HepG2 (cell line): ENCODE results near the gene HDAC5. TPM values are rescaled to one million over a fixed set of nuclear protein-coding genes. Genes with fewer than 3 reads are reported as not detected.

Source experiments
- AGO2 ChIP-seq: fragments of 200-400 bp; formaldehyde crosslinking; optimal IDR thresholded peaks from 2 replicates; pipeline ENCODE3; 2017; ENCODE audit warnings: mild to moderate bottlenecking, low read depth, low read length, moderate library complexity
- ARHGAP35 ChIP-seq: sonication (generic); formaldehyde crosslinking; IDR thresholded peaks from 2 replicates; pipeline ENCODE4 v1.9.0; 2022; ENCODE audit warnings: mild to moderate bottlenecking, inconsistent platforms, moderate library complexity, missing genetic modification reagents, borderline replicate concordance
- ATF2 ChIP-seq: sonication (generic); formaldehyde crosslinking; IDR thresholded peaks from 2 replicates; pipeline ENCODE4 v1.4.0; 2020; ENCODE audit warnings: missing genetic modification reagents
- MAFG ChIP-seq: sonication (generic); formaldehyde crosslinking; IDR thresholded peaks from 2 replicates; pipeline ENCODE4 v1.5.1; 2020; ENCODE audit warnings: mild to moderate bottlenecking, missing genetic modification reagents
- MYC ChIP-seq: sonication (generic); formaldehyde crosslinking; IDR thresholded peaks from 2 replicates; pipeline ENCODE4 v1.9.0; 2021; ENCODE audit warnings: missing genetic modification reagents, borderline replicate concordance
- NFKB2 ChIP-seq: sonication (generic); formaldehyde crosslinking; IDR thresholded peaks from 2 replicates; pipeline ENCODE4 v1.4.0; 2020; ENCODE audit warnings: missing genetic modification reagents, borderline replicate concordance
- PLRG1 ChIP-seq: fragments of 450-650 bp; conservative IDR thresholded peaks from 2 replicates; pipeline ENCODE4 v1.6.1; 2016
- SMAD1 ChIP-seq: sonication (generic); formaldehyde crosslinking; IDR thresholded peaks from 2 replicates; pipeline ENCODE4 v1.4.0; 2020; ENCODE audit warnings: missing genetic modification reagents, low read depth, mild to moderate bottlenecking, borderline replicate concordance
- U2AF1 ChIP-seq: fragments of 200-400 bp; formaldehyde crosslinking; optimal IDR thresholded peaks from 2 replicates; pipeline ENCODE3; 2017; ENCODE audit warnings: mild to moderate bottlenecking, low read depth, low read length
- ZBTB38 ChIP-seq: sonication (generic); formaldehyde crosslinking; IDR thresholded peaks from 2 replicates; pipeline ENCODE4 v1.5.1; 2020; ENCODE audit warnings: mild to moderate bottlenecking, missing genetic modification reagents
- ZHX2 ChIP-seq, 2 experiments: sonication (generic) in 1 of 2; formaldehyde crosslinking in 1 of 2; IDR thresholded peaks; 2 replicates each; pipeline versions ENCODE4 v1.6.1 to v1.9.0; 2014 to 2022; ENCODE audit warnings: antibody characterized with exemption in 1 of 2, borderline replicate concordance in 1 of 2, inconsistent platforms in 1 of 2, low read depth in 1 of 2, missing genetic modification reagents in 1 of 2
- ZNF225 ChIP-seq: sonication (generic); formaldehyde crosslinking; IDR thresholded peaks from 2 replicates; pipeline ENCODE4 v1.4.0; 2020; ENCODE audit warnings: mild to moderate bottlenecking, missing genetic modification reagents
- ZNF282 ChIP-seq: fragments of 450-650 bp; IDR thresholded peaks from 2 replicates; pipeline ENCODE4 v1.6.1; 2018; ENCODE audit not compliant: partially characterized antibody
- ZNF567 ChIP-seq: sonication (generic); formaldehyde crosslinking; IDR thresholded peaks from 2 replicates; pipeline ENCODE4 v1.8.1; 2023; ENCODE audit warnings: mild to moderate bottlenecking, missing genetic modification reagents, borderline replicate concordance
- ZNF572 ChIP-seq: sonication (generic); formaldehyde crosslinking; IDR thresholded peaks from 2 replicates; pipeline ENCODE4 v1.5.1; 2020; ENCODE audit warnings: mild to moderate bottlenecking, missing genetic modification reagents
- ZNF782 ChIP-seq: sonication (generic); formaldehyde crosslinking; IDR thresholded peaks from 2 replicates; pipeline ENCODE4 v1.4.0; 2020; ENCODE audit warnings: missing genetic modification reagents, mild to moderate bottlenecking, borderline replicate concordance
- polyA plus RNA-seq, 8 experiments: library from polyadenylated mRNA; depleted of rRNA in 3 of 8; stranded (reverse) in 7 of 8; unstranded in 1 of 8; fragments of >200 nt; fragmentation: Illumina TruSeq in 4 of 8; extraction: Trizol in 4 of 8; gene quantifications; 2 replicates each; pipeline versions ENCODE4 v1.2.1 to v1.2.3, GENCODE V29; 2011 to 2016; ENCODE audit warnings: low read depth in 4 of 8, missing spikeins in 1 of 8, mixed read lengths in 1 of 8; ENCODE audit not compliant: insufficient read depth in 1 of 8
- total RNA-seq, 5 experiments: library from RNA; depleted of rRNA; stranded (reverse); fragments of >200 nt; fragmentation: Illumina TruSeq; extraction: Trizol; gene quantifications; 2 replicates each; pipeline ENCODE4 v1.2.3, GENCODE V29; 2016; ENCODE audit warnings: low read depth in 1 of 5
- TF ChIP-seq, protein P1 (sequence below): sonication (generic); formaldehyde crosslinking; conservative IDR thresholded peaks from 2 replicates; pipeline ENCODE4 v1.8.0; 2022; ENCODE audit warnings: mild to moderate bottlenecking, moderate library complexity, missing genetic modification reagents
- TF ChIP-seq, protein P2 (sequence below): sonication (generic); formaldehyde crosslinking; IDR thresholded peaks from 2 replicates; pipeline ENCODE4 v1.5.1; 2020; ENCODE audit warnings: missing genetic modification reagents, mild to moderate bottlenecking, borderline replicate concordance

Gene HDAC5
- total and polyA plus RNA-seq, 2 of the 13 experiments (the other 11 are each of a cell fraction or from before 2014, with no cell fraction given): 46.4 to 85.4 TPM

- TF ChIP-seq U2AF1: no peak
- TF ChIP-seq ATF2 (CRISPR knock-in tag): no peak
- no peak for TF ChIP-seq ARHGAP35 (CRISPR knock-in tag)
- TF ChIP-seq, protein P1, sequence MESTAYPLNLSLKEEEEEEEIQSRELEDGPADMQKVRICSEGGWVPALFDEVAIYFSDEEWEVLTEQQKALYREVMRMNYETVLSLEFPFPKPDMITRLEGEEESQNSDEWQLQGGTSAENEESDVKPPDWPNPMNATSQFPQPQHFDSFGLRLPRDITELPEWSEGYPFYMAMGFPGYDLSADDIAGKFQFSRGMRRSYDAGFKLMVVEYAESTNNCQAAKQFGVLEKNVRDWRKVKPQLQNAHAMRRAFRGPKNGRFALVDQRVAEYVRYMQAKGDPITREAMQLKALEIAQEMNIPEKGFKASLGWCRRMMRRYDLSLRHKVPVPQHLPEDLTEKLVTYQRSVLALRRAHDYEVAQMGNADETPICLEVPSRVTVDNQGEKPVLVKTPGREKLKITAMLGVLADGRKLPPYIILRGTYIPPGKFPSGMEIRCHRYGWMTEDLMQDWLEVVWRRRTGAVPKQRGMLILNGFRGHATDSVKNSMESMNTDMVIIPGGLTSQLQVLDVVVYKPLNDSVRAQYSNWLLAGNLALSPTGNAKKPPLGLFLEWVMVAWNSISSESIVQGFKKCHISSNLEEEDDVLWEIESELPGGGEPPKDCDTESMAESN: no peak
- TF ChIP-seq ZHX2 (IDR thresholded peaks at IDR 0.05; ENCODE audit: low read depth): no peak
- no peak for TF ChIP-seq ZHX2 (CRISPR knock-in tag; IDR thresholded peaks at IDR 0.05; ENCODE audit: borderline replicate concordance)
- no peak for TF ChIP-seq ZNF782 (CRISPR knock-in tag)
- no peak for TF ChIP-seq PLRG1
- TF ChIP-seq MYC: no peak
- TF ChIP-seq ZBTB38 (CRISPR knock-in tag): no peak
- TF ChIP-seq AGO2: peak; percentile 89
- no peak for TF ChIP-seq ZNF282
- no peak; the same call in 1 of the 2 replicates for TF ChIP-seq SMAD1 (CRISPR knock-in tag)
- 0 out of 2 replicates have a peak, but pooled peaks have one; percentile 56 for TF ChIP-seq ZNF572
- TF ChIP-seq, protein P2, sequence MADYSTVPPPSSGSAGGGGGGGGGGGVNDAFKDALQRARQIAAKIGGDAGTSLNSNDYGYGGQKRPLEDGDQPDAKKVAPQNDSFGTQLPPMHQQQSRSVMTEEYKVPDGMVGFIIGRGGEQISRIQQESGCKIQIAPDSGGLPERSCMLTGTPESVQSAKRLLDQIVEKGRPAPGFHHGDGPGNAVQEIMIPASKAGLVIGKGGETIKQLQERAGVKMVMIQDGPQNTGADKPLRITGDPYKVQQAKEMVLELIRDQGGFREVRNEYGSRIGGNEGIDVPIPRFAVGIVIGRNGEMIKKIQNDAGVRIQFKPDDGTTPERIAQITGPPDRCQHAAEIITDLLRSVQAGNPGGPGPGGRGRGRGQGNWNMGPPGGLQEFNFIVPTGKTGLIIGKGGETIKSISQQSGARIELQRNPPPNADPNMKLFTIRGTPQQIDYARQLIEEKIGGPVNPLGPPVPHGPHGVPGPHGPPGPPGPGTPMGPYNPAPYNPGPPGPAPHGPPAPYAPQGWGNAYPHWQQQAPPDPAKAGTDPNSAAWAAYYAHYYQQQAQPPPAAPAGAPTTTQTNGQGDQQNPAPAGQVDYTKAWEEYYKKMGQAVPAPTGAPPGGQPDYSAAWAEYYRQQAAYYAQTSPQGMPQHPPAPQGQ (CRISPR knock-in tag): no peak
- TF ChIP-seq ZNF225: no peak
- no peak for TF ChIP-seq MAFG
- peak; percentile 54; the same call in 1 of the 2 replicates for TF ChIP-seq ZNF567 (CRISPR knock-in tag)
- peak; percentile 22; the same call in 1 of the 2 replicates for TF ChIP-seq NFKB2 (CRISPR knock-in tag)
Observed at GRCh38 chr17:44170499-44171201, 47.2 kb upstream of the HDAC5 start, which contains the start of gene ASB16 (continued).
